Activated naive CD4-positive, alpha-beta T cell treated with anti-CD3 and anti-CD28 coated beads, Interleukin-2, amount 50 U/mL, for 24 hours (primary cell): ENCODE results near the gene IQSEC2.
A peak's percentile ranks its signal among the peaks of the same experiment; 100 is the strongest.

Source experiments
- H3K27ac Mint-ChIP-seq: one replicate; pipeline ENCODE4 v1.8.0; 2021; ENCODE audit warnings: mild to moderate bottlenecking, mixed read lengths
- H3K27me3 Mint-ChIP-seq: one replicate; pipeline ENCODE4 v1.8.0; 2021; ENCODE audit warnings: mixed read lengths
- H3K36me3 Mint-ChIP-seq: one replicate; pipeline ENCODE4 v1.8.0; 2021; ENCODE audit warnings: mixed read lengths
- H3K4me1 Mint-ChIP-seq: one replicate; pipeline ENCODE4 v1.8.0; 2021; ENCODE audit warnings: mixed read lengths
- H3K4me3 Mint-ChIP-seq: one replicate; pipeline ENCODE4 v1.8.0; 2021; ENCODE audit warnings: mild to moderate bottlenecking, mixed read lengths
- H3K9me3 Mint-ChIP-seq: one replicate; pipeline ENCODE4 v1.8.0; 2021; ENCODE audit warnings: mixed read lengths

IQSEC2 gene

DNA sequence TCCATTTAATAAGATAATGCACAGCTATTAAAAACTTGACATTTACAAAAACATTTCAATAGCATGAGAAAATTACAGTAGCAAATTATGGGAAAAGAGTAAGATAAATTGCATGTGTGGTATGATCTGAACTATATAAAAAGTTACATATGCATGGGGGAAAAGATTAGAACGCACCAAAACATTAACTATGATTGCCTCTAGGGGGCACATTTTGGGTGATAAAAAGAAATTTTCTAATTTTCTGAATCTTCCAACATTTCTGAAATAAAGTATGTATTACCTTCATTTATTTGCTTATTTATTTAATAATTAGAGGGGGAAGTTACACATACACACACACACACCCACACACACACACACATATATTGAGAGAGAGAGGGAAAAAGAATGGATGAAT, 36.8 kb downstream of the IQSEC2 start:
- Mint-ChIP-seq H3K36me3 (no peaks in the 10 kb centered on the region), H3K27ac (no peak overlapping the region), H3K9me3 (no peaks in the 10 kb centered on the region), H3K4me1 (no peaks in the 10 kb centered on the region), H3K4me3 (no peak overlapping the region), H3K27me3 (no peaks in the 10 kb centered on the region)

GRCh38 chrX:53242310-53242709, 39.1 kb downstream of the IQSEC2 start:
- Mint-ChIP-seq H3K4me1 (no peaks in the 10 kb centered on the region), H3K36me3 (no peaks in the 10 kb centered on the region), H3K27me3 (no peaks in the 10 kb centered on the region), H3K9me3 (no peaks in the 10 kb centered on the region), H3K27ac (no peak overlapping the region), H3K4me3 (no peak overlapping the region)

GRCh38 chrX:53241558-53241957, 39.8 kb downstream of the IQSEC2 start:
- H3K9me3 Mint-ChIP-seq = no peaks in the 10 kb centered on the region
- H3K4me1 Mint-ChIP-seq = no peaks in the 10 kb centered on the region
- no peaks in the 10 kb centered on the region for H3K27me3 Mint-ChIP-seq
- no peak overlapping the region for H3K4me3 Mint-ChIP-seq
- no peak overlapping the region for H3K27ac Mint-ChIP-seq
- H3K36me3 Mint-ChIP-seq = no peaks in the 10 kb centered on the region

DNA sequence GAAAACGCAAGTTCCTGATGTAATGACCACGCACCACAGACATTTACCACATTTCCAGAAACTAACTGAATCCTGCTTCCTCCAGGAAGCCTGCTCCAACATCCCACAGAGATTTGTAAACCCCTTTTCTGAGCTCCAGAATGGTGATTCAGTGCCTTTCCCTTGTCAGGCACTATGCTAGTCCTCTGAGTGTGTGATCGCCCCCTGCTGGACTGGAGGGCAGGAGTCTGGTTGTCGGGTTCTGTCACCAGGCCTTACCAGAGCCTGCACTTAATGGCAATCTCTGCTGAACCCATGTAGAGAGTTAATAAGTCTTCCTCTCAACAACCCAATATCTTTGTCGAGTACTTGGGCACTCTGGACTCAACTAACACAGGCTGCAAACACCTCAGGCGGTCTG, 41.9 kb downstream of the IQSEC2 start:
- no peak overlapping the region for H3K27ac Mint-ChIP-seq
- H3K27me3 Mint-ChIP-seq = no peaks in the 10 kb centered on the region
- no peaks in the 10 kb centered on the region for H3K4me1 Mint-ChIP-seq
- H3K36me3 Mint-ChIP-seq = no peaks in the 10 kb centered on the region
- no peaks in the 10 kb centered on the region for H3K9me3 Mint-ChIP-seq
- H3K4me3 Mint-ChIP-seq = no peak overlapping the region

DNA sequence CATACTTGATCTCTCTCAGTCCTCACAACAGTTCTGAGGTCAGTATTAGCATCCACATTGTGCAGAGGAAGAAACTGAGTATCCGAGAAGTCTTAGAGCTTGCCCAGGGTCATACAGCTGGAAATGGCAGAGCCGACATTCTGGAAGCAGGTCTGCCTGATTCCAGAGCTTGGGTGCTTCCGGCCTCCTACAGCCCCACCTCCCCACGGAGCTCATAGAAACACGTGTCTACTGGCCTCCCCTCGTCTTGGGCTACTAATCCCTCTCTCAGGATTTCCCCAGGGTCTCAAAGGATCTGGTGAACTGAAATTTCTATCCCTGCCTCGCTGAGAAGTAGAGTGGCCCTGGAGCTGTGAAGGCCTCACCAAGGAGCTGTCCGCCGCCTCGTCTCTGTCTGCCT, 44.3 kb downstream of the IQSEC2 start:
- Mint-ChIP-seq H3K27me3 (no peaks in the 10 kb centered on the region), H3K9me3 (no peaks in the 10 kb centered on the region), H3K27ac (no peak overlapping the region), H3K36me3 (no peaks in the 10 kb centered on the region), H3K4me3 (no peak overlapping the region), H3K4me1 (no peaks in the 10 kb centered on the region)

DNA sequence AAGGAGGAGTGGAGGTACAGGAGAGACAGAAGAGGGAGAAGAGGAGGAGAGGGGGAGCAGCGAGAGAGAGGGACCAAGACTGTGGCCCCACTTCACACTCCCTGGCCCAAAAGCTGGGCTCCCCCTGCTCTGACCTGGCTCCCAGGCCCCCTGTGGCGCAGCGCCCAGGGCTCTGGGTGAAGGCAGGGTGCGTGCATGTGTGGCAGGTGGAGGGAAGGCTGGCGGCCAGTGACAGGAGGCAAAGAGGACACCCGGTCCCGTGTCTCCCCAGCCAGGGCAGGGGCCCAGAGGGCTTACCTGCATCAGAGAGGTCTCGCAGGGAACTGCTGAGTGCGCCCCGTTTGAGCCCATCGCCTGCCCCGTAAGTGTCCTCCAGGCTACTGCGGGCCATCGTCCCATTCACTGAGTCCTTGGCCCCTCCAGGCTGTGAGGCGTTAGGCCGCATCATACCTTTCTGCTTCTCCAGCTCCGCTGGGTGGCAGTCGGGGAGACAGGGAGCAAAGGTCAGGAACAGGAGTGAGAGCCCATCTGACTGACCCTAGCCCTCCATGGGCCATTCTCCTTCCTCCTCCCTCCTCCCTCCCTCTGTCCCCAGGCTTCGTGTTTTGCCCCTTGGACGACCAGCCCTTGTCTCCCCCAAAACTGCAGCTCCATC, 45.2 kb downstream of the IQSEC2 start:
- Mint-ChIP-seq H3K27ac (no peak overlapping the region), H3K4me1 (no peaks in the 10 kb centered on the region), H3K4me3 (no peak overlapping the region), H3K9me3 (no peaks in the 10 kb centered on the region), H3K27me3 (no peaks in the 10 kb centered on the region), H3K36me3 (no peaks in the 10 kb centered on the region)

GRCh38 chrX:53235566-53235965, 45.8 kb downstream of the IQSEC2 start:
- Mint-ChIP-seq H3K27ac (peak overlapping the region; percentile 72), H3K36me3 (no peaks in the 10 kb centered on the region), H3K27me3 (no peaks in the 10 kb centered on the region), H3K4me1 (no peaks in the 10 kb centered on the region), H3K4me3 (no peak overlapping the region), H3K9me3 (no peaks in the 10 kb centered on the region)

DNA sequence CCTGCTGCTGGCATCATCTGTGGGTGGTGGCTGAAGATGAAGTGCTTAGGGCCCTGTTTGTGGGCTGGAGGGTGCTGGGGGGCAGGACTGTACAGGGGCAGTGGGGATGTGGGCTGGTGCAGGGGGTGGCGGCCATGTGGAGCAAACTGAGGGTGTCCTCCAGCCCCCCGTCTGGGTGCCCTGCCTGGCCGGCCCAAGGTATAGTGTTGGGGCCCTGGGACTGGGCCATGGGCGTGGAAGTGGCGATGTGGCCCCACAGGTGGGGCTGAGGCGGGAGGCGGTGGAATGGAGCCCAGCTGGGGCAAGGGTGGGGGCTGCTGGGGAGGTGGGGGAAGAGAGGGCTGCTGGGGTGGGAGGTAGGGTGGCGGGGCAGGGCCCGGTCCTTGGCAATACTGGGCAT, 46.9 kb downstream of the IQSEC2 start:
- H3K9me3 Mint-ChIP-seq = no peaks in the 10 kb centered on the region
- H3K27ac Mint-ChIP-seq = no peak overlapping the region
- no peak overlapping the region for H3K4me3 Mint-ChIP-seq
- H3K4me1 Mint-ChIP-seq = no peaks in the 10 kb centered on the region
- H3K27me3 Mint-ChIP-seq = no peaks in the 10 kb centered on the region
- no peaks in the 10 kb centered on the region for H3K36me3 Mint-ChIP-seq

DNA sequence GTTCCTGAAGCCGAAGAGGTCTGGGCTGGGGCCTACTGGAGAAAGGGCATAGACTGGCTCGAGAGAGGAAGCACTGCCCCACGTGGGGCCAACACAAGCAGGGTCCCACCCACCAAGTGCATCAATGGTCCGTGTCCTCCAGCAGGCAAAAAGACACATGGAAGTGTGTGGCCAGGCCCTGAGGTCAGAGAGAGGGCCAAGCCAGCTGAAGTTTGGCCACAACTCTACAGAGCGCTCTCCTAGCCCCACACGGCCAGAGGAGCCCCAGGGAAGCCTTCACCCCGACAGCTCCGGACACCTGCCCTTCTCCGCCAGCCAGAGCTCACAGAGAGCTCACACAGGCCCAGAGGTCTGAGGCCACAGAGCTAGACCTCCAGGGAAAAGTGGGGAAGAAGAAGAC, 47.8 kb downstream of the IQSEC2 start:
- Mint-ChIP-seq H3K36me3 (no peaks in the 10 kb centered on the region), H3K4me3 (no peak overlapping the region), H3K27me3 (no peaks in the 10 kb centered on the region), H3K4me1 (no peaks in the 10 kb centered on the region), H3K27ac (no peak overlapping the region), H3K9me3 (no peaks in the 10 kb centered on the region)

DNA sequence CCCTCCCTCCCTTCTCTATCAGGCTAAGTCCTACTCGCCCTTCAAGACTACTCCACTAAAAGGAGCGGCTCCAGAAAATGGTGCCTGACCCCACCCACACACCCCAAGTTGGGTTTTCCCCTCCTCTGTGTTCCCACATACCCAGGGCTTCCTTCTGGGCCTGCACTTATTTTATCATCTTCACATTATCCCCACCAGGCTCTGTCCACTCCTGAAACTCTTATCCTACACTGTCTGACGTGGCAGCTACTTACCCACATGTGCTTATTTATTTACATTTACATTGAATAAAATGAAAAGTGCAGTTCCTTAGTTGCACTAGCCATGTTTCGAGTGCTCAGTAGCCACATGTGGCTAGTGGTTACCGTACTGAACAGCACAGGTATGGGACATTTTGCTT, 51.3 kb downstream of the IQSEC2 start:
- Mint-ChIP-seq H3K4me1 (peaks cover 6% of the 10 kb centered on the region), H3K27me3 (no peaks in the 10 kb centered on the region), H3K36me3 (no peaks in the 10 kb centered on the region), H3K9me3 (no peaks in the 10 kb centered on the region), H3K27ac (no peak overlapping the region), H3K4me3 (no peak overlapping the region)

GRCh38 chrX:53227224-53227765, 54.1 kb downstream of the IQSEC2 start:
- Mint-ChIP-seq H3K4me1 (peaks cover 17% of the 10 kb centered on the region), H3K27me3 (no peaks in the 10 kb centered on the region), H3K27ac (no peak overlapping the region), H3K4me3 (no peak overlapping the region), H3K36me3 (peaks cover 4% of the 10 kb centered on the region), H3K9me3 (no peaks in the 10 kb centered on the region)

- Mint-ChIP-seq H3K36me3 (peaks cover 4% of the 10 kb centered on the region), H3K4me3 (peak within 1 kb of the TSS; percentile 97), H3K27ac (peak within 1 kb of the TSS; percentile 100), H3K27me3 (no peaks in the 10 kb centered on the region), H3K4me1 (peaks cover 28% of the 10 kb centered on the region), H3K9me3 (no peaks in the 10 kb centered on the region)
Observed at GRCh38 chrX:53224860-53225797, 56.3 kb downstream of the IQSEC2 start, which contains the start of gene KDM5C. Gene KDM5C (minus strand): TSS chrX:53225207. CDS start chrX:53224889, 318 bp downstream.

- peak overlapping the region; percentile 97 for H3K4me3 Mint-ChIP-seq
- no peaks in the 10 kb centered on the region for H3K9me3 Mint-ChIP-seq
- H3K27me3 Mint-ChIP-seq = no peaks in the 10 kb centered on the region
- peaks cover 4% of the 10 kb centered on the region for H3K36me3 Mint-ChIP-seq
- peaks cover 28% of the 10 kb centered on the region for H3K4me1 Mint-ChIP-seq
- H3K27ac Mint-ChIP-seq = peak overlapping the region; percentile 100
Observed at GRCh38 chrX:53223955-53224859, 57.2 kb downstream of the IQSEC2 start.

GRCh38 chrX:53223068-53223693, 58.2 kb downstream of the IQSEC2 start:
- peaks cover 4% of the 10 kb centered on the region for H3K36me3 Mint-ChIP-seq
- H3K9me3 Mint-ChIP-seq = no peaks in the 10 kb centered on the region
- H3K4me3 Mint-ChIP-seq = peak overlapping the region; percentile 97
- H3K27me3 Mint-ChIP-seq = no peaks in the 10 kb centered on the region
- H3K4me1 Mint-ChIP-seq = peaks cover 28% of the 10 kb centered on the region
- peak overlapping the region; percentile 68 for H3K27ac Mint-ChIP-seq
